SK-N-SH (cell line): ENCODE data around the gene TCF23. TPM values are rescaled to one million over a fixed set of nuclear protein-coding genes. Genes with fewer than 3 reads are reported as not detected.

Experiments used
- CTCF ChIA-PET: fragments of 300-600, 350-600 bp; formaldehyde crosslinking; extraction: SDS; loops from one replicate; lab custom pipeline; 2021; lab: Yijun Ruan, JAX
- POLR2A ChIA-PET: fragments of 350-600 bp; sonication (Branson Sonifier 250); formaldehyde crosslinking; extraction: SDS; loops from one replicate; lab custom pipeline; 2020; ENCODE audit warnings: antibody characterized with exemption, inconsistent platforms; lab: Yijun Ruan, JAX
- DNase-seq: peaks from one replicate; pipeline ENCODE4 v3.0.0; 2012
- H2AFZ ChIP-seq: fragments of 200-600 bp; sonication (generic); 2 replicates; pipeline ENCODE4 v1.8.1; 2016; ENCODE audit warnings: antibody characterized with exemption, mild to moderate bottlenecking, low read depth
- H3F3A ChIP-seq: fragments of 200-600 bp; sonication (generic); replicated peaks from 2 replicates; pipeline ENCODE3; 2016; ENCODE audit warnings: antibody characterized with exemption, mild to moderate bottlenecking; ENCODE audit not compliant: insufficient read depth
- H3K27ac ChIP-seq, 2 experiments: fragments of 200-500 bp in 1 of 2; fragments of 200-600 bp in 1 of 2; sonication (Bioruptor generic) in 1 of 2; sonication (generic), shearing (Covaris generic) in 1 of 2; 2 replicates each; pipeline versions ENCODE4 v1.5.1 to v1.6.1; 2014 to 2016; ENCODE audit warnings: low read depth in 2 of 2, inconsistent platforms in 1 of 2, low read length in 1 of 2, mild to moderate bottlenecking in 1 of 2, mixed read lengths in 1 of 2
- H3K27me3 ChIP-seq: fragments of 200-600 bp; sonication (generic), shearing (Covaris generic); 2 replicates; pipeline ENCODE4 v1.6.1; 2016; ENCODE audit warnings: mixed run types; ENCODE audit not compliant: insufficient read depth
- H3K36me3 ChIP-seq, 2 experiments: fragments of 200-500 bp in 1 of 2; fragments of 200-600 bp in 1 of 2; sonication (Bioruptor generic) in 1 of 2; sonication (generic) in 1 of 2; replicated peaks in 1 of 2; 2 replicates each; pipeline versions ENCODE3 to v1.5.1; 2014 to 2016; ENCODE audit warnings: low read length in 1 of 2, mild to moderate bottlenecking in 1 of 2; ENCODE audit not compliant: insufficient read depth in 2 of 2, control insufficient read depth in 1 of 2
- H3K4me1 ChIP-seq, 2 experiments: fragments of 200-500 bp in 1 of 2; fragments of 200-600 bp in 1 of 2; sonication (Bioruptor generic) in 1 of 2; sonication (generic), shearing (Covaris generic) in 1 of 2; 2 replicates each; pipeline versions ENCODE4 v1.5.1 to v1.6.1; 2014 to 2016; ENCODE audit warnings: low read depth in 1 of 2, low read length in 1 of 2, mixed run types in 1 of 2; ENCODE audit not compliant: insufficient read depth in 2 of 2, control insufficient read depth in 1 of 2
- H3K4me2 ChIP-seq: fragments of 200-600 bp; sonication (generic), shearing (Covaris generic); 2 replicates; pipeline ENCODE4 v1.6.1; 2017; ENCODE audit warnings: mixed run types
- H3K4me3 ChIP-seq, 2 experiments: fragments of 200-500 bp in 1 of 2; fragments of 200-600 bp in 1 of 2; sonication (Bioruptor generic) in 1 of 2; sonication (generic), shearing (Covaris generic) in 1 of 2; 2 replicates each; pipeline versions ENCODE4 v1.5.1 to v1.8.1; 2014 to 2016; ENCODE audit warnings: low read depth in 2 of 2, inconsistent platforms in 1 of 2, low read length in 1 of 2, mild to moderate bottlenecking in 1 of 2, mixed read lengths in 1 of 2, moderate library complexity in 1 of 2
- H3K79me2 ChIP-seq: fragments of 200-600 bp; sonication (generic); 2 replicates; pipeline ENCODE4 v1.8.1; 2017; ENCODE audit warnings: mild to moderate bottlenecking; ENCODE audit not compliant: insufficient read depth
- H3K9ac ChIP-seq: fragments of 200-600 bp; sonication (generic); 2 replicates; pipeline ENCODE4 v1.6.1; 2017; ENCODE audit warnings: mixed run types
- H3K9me2 ChIP-seq: fragments of 200-600 bp; sonication (generic); 2 replicates; pipeline ENCODE4 v1.6.1; 2017; ENCODE audit warnings: mixed run types
- H3K9me3 ChIP-seq: fragments of 200-600 bp; sonication (generic); 2 replicates; pipeline ENCODE4 v1.6.1; 2017; ENCODE audit warnings: mixed run types, mild to moderate bottlenecking, moderate library complexity
- H4K20me1 ChIP-seq: fragments of 200-600 bp; sonication (generic); 2 replicates; pipeline ENCODE4 v1.6.1; 2017; ENCODE audit warnings: mild to moderate bottlenecking, mixed run types; ENCODE audit not compliant: insufficient read depth
- CHD2 ChIP-seq: fragments of 150-350 bp; IDR thresholded peaks from 2 replicates; pipeline ENCODE4 v1.6.1; 2018; ENCODE audit warnings: low read length; ENCODE audit not compliant: partially characterized antibody
- CTCF ChIP-seq: fragments of 200-600 bp; sonication (generic); IDR thresholded peaks from 2 replicates; pipeline ENCODE4 v1.6.1; 2017; ENCODE audit warnings: antibody characterized with exemption, mild to moderate bottlenecking, moderate library complexity
- ELF1 ChIP-seq: IDR thresholded peaks from 2 replicates; pipeline ENCODE4 v1.4.0; 2012
- FOSL2 ChIP-seq: IDR thresholded peaks from 2 replicates; pipeline ENCODE4 v1.4.0; 2012; ENCODE audit warnings: low read depth, mild to moderate bottlenecking, moderate library complexity, borderline replicate concordance
- IRF3 ChIP-seq: fragments of 150-350 bp; IDR thresholded peaks from 2 replicates; pipeline ENCODE4 v1.6.1; 2016; ENCODE audit warnings: mild to moderate bottlenecking, low read depth, low read length
- JUND ChIP-seq: IDR thresholded peaks from 2 replicates; pipeline ENCODE4 v1.4.0; 2012
- NFIC ChIP-seq: IDR thresholded peaks from 2 replicates; pipeline ENCODE4 v1.4.0; 2012; ENCODE audit warnings: borderline replicate concordance
- RAD21 ChIP-seq: IDR thresholded peaks from 2 replicates; pipeline ENCODE4 v1.6.1; 2012; ENCODE audit warnings: mild to moderate bottlenecking, low read length
- RCOR1 ChIP-seq: fragments of 150-350 bp; IDR thresholded peaks from 2 replicates; pipeline ENCODE4 v1.6.1; 2017; ENCODE audit warnings: antibody characterized with exemption, low read length
- TAF1 ChIP-seq: IDR thresholded peaks from 2 replicates; pipeline ENCODE4 v1.6.1; 2012; ENCODE audit warnings: low read depth, mild to moderate bottlenecking, low read length, moderate library complexity, borderline replicate concordance
- TEAD4 ChIP-seq: IDR thresholded peaks from 2 replicates; pipeline ENCODE4 v1.4.0; 2012; ENCODE audit warnings: mild to moderate bottlenecking, borderline replicate concordance; ENCODE audit not compliant: insufficient read depth
- USF1 ChIP-seq: IDR thresholded peaks from 2 replicates; pipeline ENCODE4 v1.4.0; 2012; ENCODE audit warnings: low read depth, borderline replicate concordance
- USF2 ChIP-seq: fragments of 150-350 bp; IDR thresholded peaks from 2 replicates; pipeline ENCODE4 v1.6.1; 2017; ENCODE audit warnings: antibody characterized with exemption, low read length, low read depth, borderline replicate concordance
- YY1 ChIP-seq: IDR thresholded peaks from 2 replicates; pipeline ENCODE4 v1.4.0; 2012; ENCODE audit warnings: low read depth, mild to moderate bottlenecking
- WGBS: methylation state at CpG from one replicate; pipeline ENCODE4 v1.1.6; 2017; ENCODE audit warnings: low lambda C conversion rate; 5-methylcytosine and 5-hydroxymethylcytosine counted together
- polyA plus RNA-seq, 3 experiments: library from polyadenylated mRNA; depleted of rRNA; stranded (reverse); fragments of >200 nt; gene quantifications; 2 replicates each; pipeline ENCODE4 v1.2.3, GENCODE V29; 2012

Gene TCF23
- polyA plus RNA-seq (2012; rRNA removed): not detected in 2 replicates
- not detected in 2 replicates for polyA plus RNA-seq (2012; cell fraction: cytosol; rRNA removed)
- 0.01 TPM in 1 of 2 replicates, not detected in the other for polyA plus RNA-seq (2012; cell fraction: nucleus; rRNA removed)

- no peak within 1 kb of the TSS for H3K27ac ChIP-seq
- WGBS: 70% methylated on average over 6 of the region's 12 CpGs
- CTCF ChIA-PET: interaction anchor here (0.8 to 7.4 kb wide), 5 partner anchors 10 to 38 kb away, joined by 3 to 56 read pairs (median 4); no protein-coding TSS in a partner anchor
- no peak for TF ChIP-seq IRF3
- TF ChIP-seq RAD21: no peak
- no peak for TF ChIP-seq YY1
- TF ChIP-seq USF1: no peak
- TF ChIP-seq CHD2: no peak
- H3K4me3 ChIP-seq: no peak within 1 kb of the TSS
- H2AFZ ChIP-seq: no peak within 1 kb of the TSS
- H3K4me2 ChIP-seq: no peak within 1 kb of the TSS
- H3K9ac ChIP-seq: no peak within 1 kb of the TSS
- no peaks in the 10 kb centered on the region for H3K36me3 ChIP-seq
- H3K79me2 ChIP-seq: no peaks in the 10 kb centered on the region
- POLR2A ChIA-PET: no interaction called here
- no peaks in the 10 kb centered on the region for H3K9me3 ChIP-seq
- H3K4me1 ChIP-seq: no peaks in the 10 kb centered on the region
- DNase-seq: peak; percentile 31
- H3K9me2 ChIP-seq: no peaks in the 10 kb centered on the region
- no peaks in the 10 kb centered on the region for H3F3A ChIP-seq
- H4K20me1 ChIP-seq: no peaks in the 10 kb centered on the region
- peaks cover 4% of the 10 kb centered on the region for H3K27me3 ChIP-seq
These were observed at the start of gene TCF23 for GRCh38 chr2:27148801-27149439. Gene TCF23, plus strand, starts transcription at chr2:27149004. Its CDS starts 130 bp downstream, at chr2:27149134.

GRCh38 chr2:27099334-27099955, 49.4 kb upstream of the TCF23 start:
- WGBS: 94% methylated on average over 15 of the region's 19 CpGs
- no peaks in the 10 kb centered on the region for H3K36me3 ChIP-seq

More at GRCh38 chr2:27099334-27099955, 49.4 kb upstream of the TCF23 start:
- no peaks in the 10 kb centered on the region for H3K27me3 ChIP-seq
- H3K9me2 ChIP-seq: no peaks in the 10 kb centered on the region
- H3K9ac ChIP-seq: no peak overlapping the region
- peaks cover 4 to 21% of the 10 kb centered on the region in 2 experiments; a peak in 2 of 4 replicates for H3K4me1 ChIP-seq
- no peak overlapping the region for H3K27ac ChIP-seq
- H3K4me2 ChIP-seq: no peak overlapping the region
- H4K20me1 ChIP-seq: no peaks in the 10 kb centered on the region
- H2AFZ ChIP-seq: no peak overlapping the region
- H3F3A ChIP-seq: no peaks in the 10 kb centered on the region
- no peak overlapping the region for H3K4me3 ChIP-seq
- peak; percentile 44 for DNase-seq
- TF ChIP-seq ELF1 (no peak), YY1 (no peak), RCOR1 (no peak), IRF3 (no peak), NFIC (no peak), TAF1 (no peak), TEAD4 (no peak), FOSL2 (no peak), USF2 (no peak), CTCF (no peak), JUND (no peak)
- ChIA-PET POLR2A (interaction anchor here (0.9 to 2.0 kb wide), 2 partner anchors 11 to 92 kb away, joined by 3 to 6 read pairs; no protein-coding TSS in a partner anchor), CTCF (interaction anchor here (0.6 to 14.2 kb wide), 39 partner anchors 8 to 383 kb away, joined by 3 to 169 read pairs (median 4); partner anchors contain the start of genes ABHD1, CGREF1, KHK and PREB)
- no peaks in the 10 kb centered on the region for H3K79me2 ChIP-seq
- H3K9me3 ChIP-seq: no peaks in the 10 kb centered on the region
